Measurements from ENCODE around the gene PPM1J.

PPM1J gene

GRCh38 chr1:112694363-112694929 is 20.7 kb downstream of the PPM1J start:
- H3K27me3 ChIP-seq (ENCODE audit: control insufficient read depth, insufficient read depth, low read length), result peaks cover 8% of the 10 kb centered on the region
- H3K4me1 ChIP-seq (ENCODE audit: control insufficient read depth, insufficient read depth, low read length), result peaks cover 6% of the 10 kb centered on the region
- peaks cover 57% of the 10 kb centered on the region for H3K36me3 ChIP-seq (ENCODE audit: control insufficient read depth, insufficient read depth, low read length)
- no peak overlapping the region for H3K9ac ChIP-seq (ENCODE audit: low read depth, low read length)
- no peak overlapping the region for H3K27ac ChIP-seq (ENCODE audit: low read depth, low read length)
- H3K9me3 ChIP-seq (ENCODE audit: control insufficient read depth, insufficient read depth, low read length), result no peaks in the 10 kb centered on the region
- H3K4me3 ChIP-seq (ENCODE audit: low read depth, low read length), result no peak overlapping the region

- H3K36me3 ChIP-seq (ENCODE audit: control insufficient read depth, insufficient read depth, low read length), result peaks cover 54% of the 10 kb centered on the region
- peaks cover 5% of the 10 kb centered on the region; the same call in 1 of the 2 replicates for H3K27me3 ChIP-seq (ENCODE audit: control insufficient read depth, insufficient read depth, low read length)
- H3K4me1 ChIP-seq (ENCODE audit: control insufficient read depth, insufficient read depth, low read length), result peaks cover 6% of the 10 kb centered on the region; the same call in 1 of the 2 replicates
- H3K9me3 ChIP-seq (ENCODE audit: control insufficient read depth, insufficient read depth, low read length), result no peaks in the 10 kb centered on the region
- H3K4me3 ChIP-seq (ENCODE audit: low read depth, low read length), result no peak overlapping the region
- H3K27ac ChIP-seq (ENCODE audit: low read depth, low read length), result no peak overlapping the region
- H3K9ac ChIP-seq (ENCODE audit: low read depth, low read length), result no peak overlapping the region
Measured at GRCh38 chr1:112693821-112694220, 21.3 kb downstream of the PPM1J start.

- no peaks in the 10 kb centered on the region for H3K9me3 ChIP-seq (ENCODE audit: control insufficient read depth, insufficient read depth, low read length)
- no peak overlapping the region for H3K27ac ChIP-seq (ENCODE audit: low read depth, low read length)
- H3K4me1 ChIP-seq (ENCODE audit: control insufficient read depth, insufficient read depth, low read length), result no peaks in the 10 kb centered on the region
- no peak overlapping the region for H3K9ac ChIP-seq (ENCODE audit: low read depth, low read length)
- peaks cover 47% of the 10 kb centered on the region for H3K36me3 ChIP-seq (ENCODE audit: control insufficient read depth, insufficient read depth, low read length)
- H3K4me3 ChIP-seq (ENCODE audit: low read depth, low read length), result no peak overlapping the region
- no peaks in the 10 kb centered on the region for H3K27me3 ChIP-seq (ENCODE audit: control insufficient read depth, insufficient read depth, low read length)
Measured at GRCh38 chr1:112692681-112693080, 22.5 kb downstream of the PPM1J start.

GRCh38 chr1:112689842-112690237 is 25.3 kb downstream of the PPM1J start:
- Histone ChIP-seq H3K9me3 (ENCODE audit: control insufficient read depth, insufficient read depth, low read length) (no peaks in the 10 kb centered on the region), H3K4me1 (ENCODE audit: control insufficient read depth, insufficient read depth, low read length) (no peaks in the 10 kb centered on the region), H3K4me3 (ENCODE audit: low read depth, low read length) (no peak overlapping the region), H3K9ac (ENCODE audit: low read depth, low read length) (no peak overlapping the region), H3K27me3 (ENCODE audit: control insufficient read depth, insufficient read depth, low read length) (no peaks in the 10 kb centered on the region), H3K36me3 (ENCODE audit: control insufficient read depth, insufficient read depth, low read length) (peaks cover 30% of the 10 kb centered on the region), H3K27ac (ENCODE audit: low read depth, low read length) (no peak overlapping the region)

- Histone ChIP-seq H3K9me3 (ENCODE audit: control insufficient read depth, insufficient read depth, low read length) (no peaks in the 10 kb centered on the region), H3K27me3 (ENCODE audit: control insufficient read depth, insufficient read depth, low read length) (no peaks in the 10 kb centered on the region), H3K36me3 (ENCODE audit: control insufficient read depth, insufficient read depth, low read length) (peaks cover 25% of the 10 kb centered on the region), H3K4me1 (ENCODE audit: control insufficient read depth, insufficient read depth, low read length) (no peaks in the 10 kb centered on the region), H3K9ac (ENCODE audit: low read depth, low read length) (no peak overlapping the region), H3K4me3 (ENCODE audit: low read depth, low read length) (no peak overlapping the region), H3K27ac (ENCODE audit: low read depth, low read length) (no peak overlapping the region)
Measured at GRCh38 chr1:112689196-112689841, 25.8 kb downstream of the PPM1J start.

GRCh38 chr1:112688781-112689193 is 26.3 kb downstream of the PPM1J start:
- H3K9ac ChIP-seq (ENCODE audit: low read depth, low read length), result no peak overlapping the region
- H3K36me3 ChIP-seq (ENCODE audit: control insufficient read depth, insufficient read depth, low read length), result peaks cover 20% of the 10 kb centered on the region
- no peaks in the 10 kb centered on the region for H3K9me3 ChIP-seq (ENCODE audit: control insufficient read depth, insufficient read depth, low read length)
- H3K27ac ChIP-seq (ENCODE audit: low read depth, low read length), result no peak overlapping the region
- no peak overlapping the region for H3K4me3 ChIP-seq (ENCODE audit: low read depth, low read length)
- no peaks in the 10 kb centered on the region for H3K27me3 ChIP-seq (ENCODE audit: control insufficient read depth, insufficient read depth, low read length)
- H3K4me1 ChIP-seq (ENCODE audit: control insufficient read depth, insufficient read depth, low read length), result no peaks in the 10 kb centered on the region

GRCh38 chr1:112687785-112688496 is 27.2 kb downstream of the PPM1J start:
- H3K4me3 ChIP-seq (ENCODE audit: low read depth, low read length), result no peak overlapping the region
- no peaks in the 10 kb centered on the region for H3K27me3 ChIP-seq (ENCODE audit: control insufficient read depth, insufficient read depth, low read length)
- no peaks in the 10 kb centered on the region for H3K4me1 ChIP-seq (ENCODE audit: control insufficient read depth, insufficient read depth, low read length)
- H3K9me3 ChIP-seq (ENCODE audit: control insufficient read depth, insufficient read depth, low read length), result no peaks in the 10 kb centered on the region
- no peak overlapping the region for H3K9ac ChIP-seq (ENCODE audit: low read depth, low read length)
- no peak overlapping the region for H3K27ac ChIP-seq (ENCODE audit: low read depth, low read length)
- peaks cover 15% of the 10 kb centered on the region for H3K36me3 ChIP-seq (ENCODE audit: control insufficient read depth, insufficient read depth, low read length)

GRCh38 chr1:112687361-112687760 is 27.8 kb downstream of the PPM1J start:
- Histone ChIP-seq H3K4me3 (ENCODE audit: low read depth, low read length) (no peak overlapping the region), H3K36me3 (ENCODE audit: control insufficient read depth, insufficient read depth, low read length) (peaks cover 9% of the 10 kb centered on the region), H3K27ac (ENCODE audit: low read depth, low read length) (no peak overlapping the region), H3K27me3 (ENCODE audit: control insufficient read depth, insufficient read depth, low read length) (no peaks in the 10 kb centered on the region), H3K9ac (ENCODE audit: low read depth, low read length) (no peak overlapping the region), H3K4me1 (ENCODE audit: control insufficient read depth, insufficient read depth, low read length) (no peaks in the 10 kb centered on the region), H3K9me3 (ENCODE audit: control insufficient read depth, insufficient read depth, low read length) (no peaks in the 10 kb centered on the region)

- H3K9ac ChIP-seq (ENCODE audit: low read depth, low read length), result no peak overlapping the region
- H3K9me3 ChIP-seq (ENCODE audit: control insufficient read depth, insufficient read depth, low read length), result no peaks in the 10 kb centered on the region
- peaks cover 5% of the 10 kb centered on the region for H3K36me3 ChIP-seq (ENCODE audit: control insufficient read depth, insufficient read depth, low read length)
Measured at GRCh38 chr1:112686835-112687234, 28.3 kb downstream of the PPM1J start.

GRCh38 chr1:112686417-112686816 is 28.7 kb downstream of the PPM1J start:
- Histone ChIP-seq H3K9me3 (ENCODE audit: control insufficient read depth, insufficient read depth, low read length) (no peaks in the 10 kb centered on the region), H3K4me1 (ENCODE audit: control insufficient read depth, insufficient read depth, low read length) (no peaks in the 10 kb centered on the region), H3K27ac (ENCODE audit: low read depth, low read length) (no peak overlapping the region), H3K9ac (ENCODE audit: low read depth, low read length) (no peak overlapping the region), H3K4me3 (ENCODE audit: low read depth, low read length) (no peak overlapping the region), H3K27me3 (ENCODE audit: control insufficient read depth, insufficient read depth, low read length) (no peaks in the 10 kb centered on the region), H3K36me3 (ENCODE audit: control insufficient read depth, insufficient read depth, low read length) (peaks cover under 1% of the 10 kb centered on the region; the same call in 1 of the 2 replicates)

More at GRCh38 chr1:112686835-112687234, 28.3 kb downstream of the PPM1J start:
- H3K4me1 ChIP-seq (ENCODE audit: control insufficient read depth, insufficient read depth, low read length), result no peaks in the 10 kb centered on the region
- H3K27me3 ChIP-seq (ENCODE audit: control insufficient read depth, insufficient read depth, low read length), result no peaks in the 10 kb centered on the region
- H3K27ac ChIP-seq (ENCODE audit: low read depth, low read length), result no peak overlapping the region
- no peak overlapping the region for H3K4me3 ChIP-seq (ENCODE audit: low read depth, low read length)

- Histone ChIP-seq H3K9ac (ENCODE audit: low read depth, low read length) (no peak overlapping the region), H3K9me3 (ENCODE audit: control insufficient read depth, insufficient read depth, low read length) (no peaks in the 10 kb centered on the region), H3K27me3 (ENCODE audit: control insufficient read depth, insufficient read depth, low read length) (no peaks in the 10 kb centered on the region), H3K4me3 (ENCODE audit: low read depth, low read length) (no peak overlapping the region), H3K27ac (ENCODE audit: low read depth, low read length) (no peak overlapping the region), H3K4me1 (ENCODE audit: control insufficient read depth, insufficient read depth, low read length) (no peaks in the 10 kb centered on the region), H3K36me3 (ENCODE audit: control insufficient read depth, insufficient read depth, low read length) (no peaks in the 10 kb centered on the region)
Measured at GRCh38 chr1:112685913-112686312, 29.2 kb downstream of the PPM1J start.

All from HUES48 (cell line).